ENCODE data around the gene C11orf86.
A peak's percentile ranks its signal among the peaks of the same experiment; 100 is the strongest.
"Not testable (repeated sequence)": the region's sequence is repeated elsewhere in the genome, so short reads cannot be mapped to it uniquely, and the experiment has no call there.

C11orf86 gene

DNA sequence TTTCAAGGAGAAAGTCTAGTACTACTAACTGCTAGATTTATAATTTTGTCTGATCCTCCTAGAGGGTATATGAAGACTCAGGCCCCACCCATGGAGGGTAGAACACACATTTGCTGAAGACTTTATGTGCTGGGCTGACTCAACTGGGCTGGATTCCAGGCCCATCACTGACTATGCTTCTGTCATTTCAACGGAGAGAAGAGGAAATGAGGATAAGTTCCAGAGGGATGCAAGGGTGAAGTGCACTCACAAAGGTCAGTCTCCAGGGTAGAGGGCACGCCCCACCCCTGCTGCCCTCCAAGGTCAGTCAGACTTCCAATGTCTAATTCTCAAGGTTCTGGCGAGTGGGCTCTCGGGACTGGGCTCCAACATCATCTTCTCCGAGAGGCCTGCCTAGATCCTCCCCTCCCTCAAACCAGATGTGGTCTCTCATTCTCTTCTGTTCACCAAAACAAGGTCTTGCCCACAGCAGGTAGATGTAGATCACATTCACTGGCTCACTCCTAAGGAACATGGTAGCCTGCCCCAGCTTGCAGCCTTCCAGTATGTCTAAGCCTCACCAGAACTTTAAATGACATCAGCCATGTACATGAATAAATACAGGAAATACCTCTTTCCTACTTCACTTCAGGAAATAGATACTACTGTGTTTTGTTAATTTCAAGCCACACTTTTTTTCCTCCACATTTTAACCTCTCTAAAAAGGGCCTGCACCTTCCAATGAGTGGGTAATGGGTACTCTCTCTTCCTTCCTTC, 7.3 kb upstream of the C11orf86 start:
- DNase-seq, result no peak

DNA sequence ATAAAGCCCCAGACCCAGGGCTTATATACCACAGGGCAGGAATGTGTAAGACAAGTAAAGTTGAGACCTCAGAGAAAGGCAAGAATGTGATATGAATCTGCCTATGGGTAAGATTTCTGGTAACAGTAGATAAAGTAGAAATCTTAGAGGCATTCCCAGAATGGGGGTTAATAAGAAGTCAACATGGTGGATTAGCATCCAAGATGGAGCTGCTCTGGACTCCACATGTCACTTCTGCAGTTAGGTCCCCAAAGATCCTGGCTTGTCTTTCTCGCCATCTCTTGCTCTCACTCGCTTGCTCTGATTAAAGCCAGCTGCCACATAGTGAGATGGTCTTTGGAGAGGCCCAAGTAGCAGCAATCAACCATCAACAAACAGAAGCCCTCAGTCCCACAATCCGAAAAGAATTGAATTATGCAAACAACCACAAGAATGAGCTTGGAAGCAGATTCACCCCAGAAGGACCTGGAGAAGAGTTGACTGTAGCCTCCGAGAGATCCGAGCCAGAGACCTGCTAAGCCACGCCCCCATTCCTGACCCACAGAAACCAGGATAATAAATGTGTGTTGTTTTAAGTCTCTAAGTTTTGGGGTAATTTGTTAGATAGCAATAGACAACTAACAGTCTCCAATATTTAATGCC, 5.4 kb upstream of the C11orf86 start:
- no peak for DNase-seq

- no peak for DNase-seq
Observed at GRCh38 chr11:66970371-66970806, 4.7 kb upstream of the C11orf86 start.

DNA sequence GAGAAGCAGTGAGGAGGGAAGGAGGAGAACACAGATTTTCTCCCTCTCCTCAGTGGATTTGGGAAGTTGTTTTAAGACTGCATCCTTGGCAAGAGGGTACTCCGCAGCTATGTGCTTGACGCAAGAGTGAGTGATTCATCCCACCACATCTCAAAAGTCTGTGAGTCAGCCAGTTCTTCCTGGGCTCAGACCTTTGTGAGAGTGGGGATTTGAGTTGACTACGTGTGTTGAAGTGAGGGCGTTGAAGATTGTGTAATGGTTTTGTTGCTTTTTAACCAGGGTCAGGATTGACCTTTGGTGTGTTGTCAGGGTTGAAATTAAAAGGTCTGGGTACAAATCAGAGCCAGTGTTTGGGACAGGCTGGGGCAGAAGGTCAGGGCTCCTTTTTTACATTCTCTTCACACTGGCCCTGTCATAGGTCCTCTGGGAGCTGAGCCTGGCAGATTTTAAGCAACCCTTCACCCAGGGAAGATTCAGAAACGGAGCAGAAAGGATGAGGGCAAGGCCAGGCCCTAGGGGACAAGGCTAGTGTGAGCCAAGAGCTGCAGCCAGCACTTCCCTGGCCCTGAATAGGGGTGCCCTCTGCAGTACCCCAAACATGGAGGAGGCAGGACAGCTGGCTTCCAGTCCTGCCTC, 4.2 kb upstream of the C11orf86 start:
- DNase-seq, result no peak

GRCh38 chr11:66971488-66971887, 3.6 kb upstream of the C11orf86 start:
- DNase-seq, result no peak

- no peak for DNase-seq
Observed at GRCh38 chr11:66973956-66974580, 1.0 kb upstream of the C11orf86 start.

DNA sequence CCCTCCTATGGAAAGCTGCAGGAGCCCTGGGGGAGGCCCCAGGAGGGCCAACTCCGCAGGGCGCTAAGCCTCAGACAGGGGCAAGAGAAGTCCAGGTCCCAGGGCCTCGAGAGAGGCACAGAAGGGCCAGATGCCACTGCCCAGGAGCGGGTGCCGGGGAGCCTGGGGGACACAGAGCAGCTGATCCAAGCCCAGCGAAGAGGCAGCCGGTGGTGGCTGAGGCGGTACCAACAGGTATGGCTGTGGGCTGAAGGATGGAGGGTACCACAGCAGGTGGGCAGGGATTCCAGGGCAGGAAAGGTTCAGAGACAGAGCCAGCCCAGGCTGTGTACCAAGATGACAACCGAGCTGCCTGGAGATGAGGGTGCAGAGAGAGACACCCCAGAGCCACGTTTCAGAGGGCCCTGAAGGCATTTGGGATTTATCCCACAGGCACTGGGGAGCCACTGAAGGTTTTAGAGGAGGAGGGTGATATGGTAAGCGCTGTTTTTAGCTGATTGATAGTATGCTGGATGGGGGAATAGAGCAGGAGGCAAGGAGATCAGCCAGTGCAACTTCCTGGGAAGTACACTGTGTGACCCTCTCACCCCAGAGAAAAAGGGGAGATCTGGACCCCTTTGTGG, 412 bp downstream of the C11orf86 start:
- no peak for DNase-seq

DNA sequence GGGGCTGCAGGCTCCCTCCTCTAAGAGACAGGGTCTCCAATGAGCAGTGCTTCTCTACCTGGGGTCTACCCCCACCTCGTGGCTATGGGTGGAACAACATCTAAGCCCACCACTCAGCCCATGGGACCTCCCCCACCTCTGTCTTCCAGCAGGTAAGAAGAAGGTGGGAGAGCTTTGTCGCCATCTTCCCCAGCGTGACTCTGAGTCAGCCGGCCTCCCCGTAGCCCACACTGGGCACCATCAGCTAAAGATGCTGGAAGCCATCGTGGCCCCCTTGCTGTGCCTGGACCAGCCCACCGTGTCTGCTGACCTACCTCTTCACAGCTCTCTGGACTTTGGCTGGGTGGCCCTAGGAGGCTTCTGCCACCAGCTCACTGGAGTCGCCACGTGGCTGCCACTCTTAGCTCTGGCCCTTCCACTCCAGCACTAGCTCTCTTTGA, 944 bp downstream of the C11orf86 start:
- no peak for DNase-seq

DNA sequence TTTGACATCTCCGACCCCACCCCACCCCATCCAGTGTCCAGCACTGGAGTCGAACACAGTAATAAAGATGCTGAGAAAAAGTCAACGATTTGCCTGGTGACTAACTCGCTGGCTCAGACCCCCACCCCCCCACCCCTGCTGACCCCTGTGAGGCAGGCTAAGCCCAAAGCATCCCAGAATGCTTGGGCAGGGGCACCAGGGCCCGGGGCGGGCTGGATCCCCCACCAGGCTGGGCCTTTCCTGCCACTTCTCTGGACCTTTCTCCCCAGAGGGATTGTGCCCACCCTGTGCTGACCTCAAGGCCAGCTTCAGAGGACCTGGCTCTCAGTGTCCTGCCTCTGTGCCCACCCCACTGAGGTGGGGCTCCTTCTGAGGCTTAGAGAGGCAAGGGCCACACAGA, 1.8 kb downstream of the C11orf86 start:
- DNase-seq, result no peak

GRCh38 chr11:66978229-66978628, 3.1 kb downstream of the C11orf86 start:
- DNase-seq, result no peak

- DNase-seq, result no peak
Observed at GRCh38 chr11:66978717-66979116, 3.6 kb downstream of the C11orf86 start.

GRCh38 chr11:66979336-66979980, 4.4 kb downstream of the C11orf86 start:
- DNase-seq, result no peak

DNA sequence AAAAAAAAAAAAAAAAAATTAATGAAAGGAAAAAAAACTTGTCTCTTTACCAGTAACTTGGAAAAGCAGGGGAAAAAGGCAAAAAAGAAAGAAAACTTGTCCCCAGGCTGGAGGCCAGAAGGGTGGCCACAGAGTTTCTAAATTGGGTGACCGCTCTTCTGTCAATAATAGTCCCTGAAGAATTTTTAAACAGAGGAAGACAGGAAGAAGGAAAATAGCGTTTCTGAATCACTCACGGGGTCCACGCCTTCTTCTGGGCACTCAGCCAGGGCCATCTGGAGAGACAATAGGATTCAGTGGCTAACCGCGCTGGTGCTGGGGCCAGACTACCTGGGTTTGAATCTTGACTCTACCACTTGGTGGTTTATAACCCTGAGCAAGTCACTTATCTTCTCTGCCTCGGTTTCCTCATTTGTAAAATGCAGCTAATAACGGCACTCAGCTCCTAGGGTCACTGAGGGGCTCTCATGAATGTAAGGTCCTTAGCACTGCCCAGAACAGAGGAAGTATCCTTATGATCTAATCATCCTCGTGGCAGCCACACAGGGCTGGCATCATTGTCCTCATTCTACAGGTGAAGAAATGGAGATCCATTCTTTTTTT, 7.0 kb downstream of the C11orf86 start:
- peak; percentile 78 for DNase-seq

- no peak for DNase-seq
Observed at GRCh38 chr11:66983275-66983924, 8.3 kb downstream of the C11orf86 start.

- no peak for DNase-seq
Observed at GRCh38 chr11:66985508-66986177, 10.5 kb downstream of the C11orf86 start.

DNA sequence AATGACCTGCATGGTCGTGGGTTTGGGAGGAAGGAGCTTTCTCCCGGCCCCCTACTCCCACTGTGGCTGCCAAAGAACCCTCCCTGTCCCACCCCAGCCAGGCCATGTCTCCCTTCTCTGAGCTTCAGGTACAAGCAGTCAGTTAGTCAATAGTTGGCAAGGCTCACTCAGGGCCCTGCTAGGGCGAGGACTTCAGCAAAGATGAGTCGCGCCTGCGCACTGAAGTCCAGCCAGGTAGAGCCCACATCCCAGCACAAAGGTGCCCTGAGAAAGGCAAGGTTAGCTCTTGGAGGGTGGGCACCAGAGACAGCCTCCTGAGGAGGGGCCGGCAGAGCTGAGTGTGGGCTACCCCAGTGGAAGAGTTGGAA, 11.1 kb downstream of the C11orf86 start:
- no peak for DNase-seq

DNA sequence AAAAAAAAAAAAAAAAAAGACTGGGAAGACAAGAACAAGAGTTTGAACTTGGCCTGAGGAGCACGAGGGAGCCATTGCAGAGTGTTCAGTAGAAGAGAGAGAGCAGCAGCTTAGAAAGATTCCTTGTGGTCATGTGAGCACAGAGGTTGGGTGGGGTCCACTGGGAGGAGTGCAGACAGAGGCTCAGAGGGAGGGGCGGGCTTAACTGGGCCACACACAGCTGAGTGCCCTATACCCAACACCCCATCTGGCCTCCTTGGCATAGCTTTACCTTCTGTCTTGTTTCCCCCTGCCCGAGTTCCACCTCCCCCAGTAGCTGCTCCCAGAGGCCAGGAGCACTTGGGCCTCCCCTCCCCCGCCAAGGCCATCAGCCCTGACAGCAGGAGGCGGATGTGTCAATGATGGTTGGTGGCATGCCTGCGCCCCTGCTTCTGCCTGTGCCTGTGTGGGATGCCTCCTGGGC, 12.1 kb downstream of the C11orf86 start:
- no peak for DNase-seq

DNA sequence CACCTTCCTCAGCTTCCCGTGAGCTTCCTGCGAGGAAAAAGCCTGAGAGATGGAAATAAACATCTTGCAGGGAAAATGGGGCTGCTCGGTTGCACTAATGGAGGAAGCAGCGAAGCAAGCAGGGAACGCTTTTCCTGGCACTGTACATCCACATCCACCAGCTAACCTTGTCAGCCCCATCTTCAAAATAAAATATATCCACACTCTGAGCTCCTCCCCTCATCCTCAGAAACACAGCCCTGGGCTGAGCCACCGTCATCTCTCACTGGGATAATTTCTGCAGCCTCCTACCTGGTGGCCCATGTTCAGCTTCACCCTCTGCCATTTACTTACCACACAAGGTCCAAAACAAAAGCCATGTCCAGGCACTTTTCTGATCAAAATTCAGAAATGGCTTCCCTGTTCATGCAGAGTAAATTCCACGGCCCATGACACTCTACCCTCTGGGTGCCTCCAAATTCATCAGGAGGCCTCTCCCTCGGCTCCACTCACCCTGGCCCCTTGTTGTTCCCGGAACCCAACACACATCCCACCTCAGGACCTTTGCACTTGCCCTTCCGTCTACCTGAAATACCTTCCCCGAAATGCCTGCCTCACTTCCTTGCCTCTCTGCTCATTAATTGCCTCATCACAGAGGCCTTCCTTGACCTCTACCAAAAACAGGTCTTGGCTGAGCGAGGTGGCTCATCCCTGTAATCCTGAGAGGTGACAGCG, 13.0 kb downstream of the C11orf86 start:
- no peak for DNase-seq

- DNase-seq, result not testable (repeated sequence)
Observed at GRCh38 chr11:66988741-66989140, 13.6 kb downstream of the C11orf86 start.

DNA sequence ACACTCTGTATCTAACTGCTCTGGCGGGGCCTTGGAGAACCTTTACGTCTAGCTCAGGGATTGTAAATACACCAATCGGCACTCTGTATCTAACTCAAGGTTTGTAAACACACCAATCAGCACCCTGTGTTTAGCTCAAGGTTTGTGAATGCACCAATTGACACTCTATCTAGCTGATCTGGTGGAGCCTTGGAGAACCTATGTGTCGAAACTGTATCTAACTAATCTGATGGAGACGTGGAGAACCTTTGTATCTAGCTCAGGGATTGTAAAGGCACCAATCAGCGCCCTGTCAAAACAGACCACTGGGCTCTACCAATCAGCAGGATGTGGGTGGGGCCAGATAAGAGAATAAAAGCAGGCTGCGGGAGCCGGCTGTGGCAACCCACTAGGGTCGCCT, 14.3 kb downstream of the C11orf86 start:
- DNase-seq, result not testable (repeated sequence)

All from NCI-H446 treated with DMSO at 0.1 percent for 48 hours (cell line).